ENCODE measurements around the gene CHRND.

Gene CHRND

GRCh38 chr2:232495292-232495691 is 30.7 kb upstream of the CHRND start:
- H2AFZ ChIP-seq = no peak overlapping the region
- H3K27me3 ChIP-seq (ENCODE audit: control insufficient read depth, insufficient read depth, low read length) = no peaks in the 10 kb centered on the region
- no peaks in the 10 kb centered on the region for H3K79me2 ChIP-seq
- no peak overlapping the region for H3K4me3 ChIP-seq (ENCODE audit: low read depth, low read length)
- no peak overlapping the region for H3K4me2 ChIP-seq (ENCODE audit: low read length)
- H3K4me1 ChIP-seq = no peaks in the 10 kb centered on the region
- TF ChIP-seq, protein P1, sequence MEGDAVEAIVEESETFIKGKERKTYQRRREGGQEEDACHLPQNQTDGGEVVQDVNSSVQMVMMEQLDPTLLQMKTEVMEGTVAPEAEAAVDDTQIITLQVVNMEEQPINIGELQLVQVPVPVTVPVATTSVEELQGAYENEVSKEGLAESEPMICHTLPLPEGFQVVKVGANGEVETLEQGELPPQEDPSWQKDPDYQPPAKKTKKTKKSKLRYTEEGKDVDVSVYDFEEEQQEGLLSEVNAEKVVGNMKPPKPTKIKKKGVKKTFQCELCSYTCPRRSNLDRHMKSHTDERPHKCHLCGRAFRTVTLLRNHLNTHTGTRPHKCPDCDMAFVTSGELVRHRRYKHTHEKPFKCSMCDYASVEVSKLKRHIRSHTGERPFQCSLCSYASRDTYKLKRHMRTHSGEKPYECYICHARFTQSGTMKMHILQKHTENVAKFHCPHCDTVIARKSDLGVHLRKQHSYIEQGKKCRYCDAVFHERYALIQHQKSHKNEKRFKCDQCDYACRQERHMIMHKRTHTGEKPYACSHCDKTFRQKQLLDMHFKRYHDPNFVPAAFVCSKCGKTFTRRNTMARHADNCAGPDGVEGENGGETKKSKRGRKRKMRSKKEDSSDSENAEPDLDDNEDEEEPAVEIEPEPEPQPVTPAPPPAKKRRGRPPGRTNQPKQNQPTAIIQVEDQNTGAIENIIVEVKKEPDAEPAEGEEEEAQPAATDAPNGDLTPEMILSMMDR (IDR thresholded peaks at IDR 0.05) = no peak
- no peak overlapping the region for H3K27ac ChIP-seq
- H3K9me3 ChIP-seq (ENCODE audit: control insufficient read depth, low read length) = no peaks in the 10 kb centered on the region
- H3K36me3 ChIP-seq (ENCODE audit: control insufficient read depth, insufficient read depth, low read length) = no peaks in the 10 kb centered on the region
- H3K9ac ChIP-seq = no peak overlapping the region

DNA sequence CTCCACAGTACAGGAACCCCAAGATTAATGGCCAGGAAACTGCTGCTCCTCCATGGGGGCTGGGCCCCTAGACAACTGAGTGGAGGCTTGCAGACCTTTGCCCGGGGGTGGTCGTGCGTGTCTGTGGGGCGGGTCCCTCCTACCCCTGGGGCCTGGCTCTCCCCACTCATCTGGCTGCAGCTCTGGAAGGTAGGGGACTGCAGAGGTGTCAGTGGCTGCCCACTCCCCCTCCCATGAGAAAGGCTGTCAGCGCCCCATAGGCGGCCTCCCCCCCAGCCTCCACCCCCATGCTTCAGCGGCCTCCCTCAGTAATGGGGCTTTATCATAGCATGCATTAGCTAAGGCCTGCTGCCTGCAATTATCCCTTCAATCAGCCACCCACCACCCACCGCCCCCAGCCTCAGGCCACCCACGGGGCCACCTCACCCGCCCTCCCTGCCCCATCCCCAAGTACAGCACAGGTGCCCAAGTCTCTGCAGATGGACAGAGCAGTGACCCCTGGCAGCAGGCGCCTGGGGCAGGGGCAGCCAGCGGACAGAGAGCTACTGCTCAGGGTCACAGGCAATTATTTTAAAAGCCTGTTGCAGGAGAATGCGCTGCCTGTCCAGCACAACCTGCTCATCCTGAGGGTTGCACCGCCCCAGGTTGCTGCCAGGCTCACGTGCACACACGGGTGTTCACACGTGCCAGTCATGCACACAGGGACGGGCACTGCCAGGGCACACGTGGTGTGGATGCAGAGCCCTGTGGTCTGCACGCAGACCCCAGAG is 29.3 kb upstream of the CHRND start:
- TF ChIP-seq, protein P1 (IDR thresholded peaks at IDR 0.05) = no peak
- Histone ChIP-seq H3K4me2 (ENCODE audit: low read length) (no peak overlapping the region), H3K27ac (no peak overlapping the region), H3K4me1 (no peaks in the 10 kb centered on the region), H3K79me2 (no peaks in the 10 kb centered on the region), H3K9me3 (ENCODE audit: control insufficient read depth, low read length) (no peaks in the 10 kb centered on the region), H3K27me3 (ENCODE audit: control insufficient read depth, insufficient read depth, low read length) (no peaks in the 10 kb centered on the region), H3K36me3 (ENCODE audit: control insufficient read depth, insufficient read depth, low read length) (no peaks in the 10 kb centered on the region), H3K9ac (no peak overlapping the region), H3K4me3 (ENCODE audit: low read depth, low read length) (no peak overlapping the region), H2AFZ (no peak overlapping the region)

DNA sequence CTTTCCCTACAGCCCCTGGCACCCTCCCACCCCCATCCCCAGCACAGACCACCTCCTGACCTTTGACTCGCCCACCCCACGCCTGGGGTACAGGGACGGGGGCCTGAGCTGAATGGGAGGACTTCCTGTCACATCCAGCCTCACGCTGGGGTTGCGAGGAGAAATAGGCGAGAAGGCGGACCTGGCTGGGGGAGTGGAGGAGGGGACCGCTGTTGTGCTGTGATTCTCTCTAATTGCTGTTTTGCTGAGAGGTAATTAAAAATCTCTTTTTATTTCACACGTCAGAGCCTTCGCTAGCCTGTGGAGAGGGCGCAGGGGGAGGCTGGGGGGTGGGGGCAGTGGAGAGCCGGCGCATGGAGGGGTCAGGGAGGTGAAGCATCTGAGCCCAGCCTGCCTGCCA is 28.6 kb upstream of the CHRND start:
- Histone ChIP-seq H3K4me1 (no peaks in the 10 kb centered on the region), H3K4me3 (ENCODE audit: low read depth, low read length) (no peak overlapping the region), H3K9ac (no peak overlapping the region), H3K4me2 (ENCODE audit: low read length) (no peak overlapping the region), H3K9me3 (ENCODE audit: control insufficient read depth, low read length) (no peaks in the 10 kb centered on the region), H2AFZ (no peak overlapping the region), H3K79me2 (no peaks in the 10 kb centered on the region), H3K27ac (no peak overlapping the region), H3K27me3 (ENCODE audit: control insufficient read depth, insufficient read depth, low read length) (no peaks in the 10 kb centered on the region), H3K36me3 (ENCODE audit: control insufficient read depth, insufficient read depth, low read length) (no peaks in the 10 kb centered on the region)
- TF ChIP-seq, protein P1 (IDR thresholded peaks at IDR 0.05) = no peak

DNA sequence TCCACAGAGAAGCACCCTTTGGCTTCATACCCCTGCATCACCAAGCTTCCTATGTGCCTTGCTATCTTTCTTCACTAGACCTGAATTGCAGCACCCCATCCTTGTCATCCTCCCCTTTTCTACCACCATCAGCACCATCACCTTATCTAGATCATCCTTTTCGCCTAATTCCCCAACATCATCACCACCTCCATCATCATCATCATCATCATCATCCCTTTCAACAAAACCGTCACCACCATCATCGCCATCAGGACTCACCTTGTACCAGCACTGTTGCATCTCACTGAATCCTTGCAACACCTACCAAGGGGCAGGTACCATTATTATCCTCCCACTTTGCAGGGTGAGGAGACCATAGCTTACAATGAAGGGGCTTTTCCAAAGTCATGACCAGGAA is 27.5 kb upstream of the CHRND start:
- Histone ChIP-seq H3K4me3 (ENCODE audit: low read depth, low read length) (no peak overlapping the region), H3K9me3 (ENCODE audit: control insufficient read depth, low read length) (no peaks in the 10 kb centered on the region), H3K36me3 (ENCODE audit: control insufficient read depth, insufficient read depth, low read length) (no peaks in the 10 kb centered on the region), H3K9ac (no peak overlapping the region), H3K4me2 (ENCODE audit: low read length) (no peak overlapping the region), H3K4me1 (no peaks in the 10 kb centered on the region), H3K27me3 (ENCODE audit: control insufficient read depth, insufficient read depth, low read length) (no peaks in the 10 kb centered on the region), H3K27ac (no peak overlapping the region), H2AFZ (no peak overlapping the region), H3K79me2 (no peaks in the 10 kb centered on the region)
- TF ChIP-seq, protein P1 (IDR thresholded peaks at IDR 0.05) = no peak

- TF ChIP-seq, protein P1 (IDR thresholded peaks at IDR 0.05) = no peak
- H3K36me3 ChIP-seq (ENCODE audit: control insufficient read depth, insufficient read depth, low read length) = no peaks in the 10 kb centered on the region
- no peaks in the 10 kb centered on the region for H3K27me3 ChIP-seq (ENCODE audit: control insufficient read depth, insufficient read depth, low read length)
- no peak overlapping the region for H3K9ac ChIP-seq
- H3K4me2 ChIP-seq (ENCODE audit: low read length) = no peak overlapping the region
- H3K9me3 ChIP-seq (ENCODE audit: control insufficient read depth, low read length) = no peaks in the 10 kb centered on the region
- H3K27ac ChIP-seq = no peak overlapping the region
- H3K79me2 ChIP-seq = no peaks in the 10 kb centered on the region
- H3K4me3 ChIP-seq (ENCODE audit: low read depth, low read length) = no peak overlapping the region
- no peak overlapping the region for H2AFZ ChIP-seq
- H3K4me1 ChIP-seq = no peaks in the 10 kb centered on the region
Observed at GRCh38 chr2:232501331-232501771, 24.6 kb upstream of the CHRND start.

All from parathyroid adenoma (tissue), 2 donors.